NCI-H2227 treated with DMSO at 0.1 percent for 48 hours (cell line): ENCODE results near the gene CST11.
"Not testable (repeated sequence)": the region's sequence is repeated elsewhere in the genome, so short reads cannot be mapped to it uniquely, and the experiment has no call there.

Experiments used
- DNase-seq: peaks from one replicate; lab custom pipeline; 2025; lab: John Stamatoyannopoulos, UW

Gene CST11, protein sequence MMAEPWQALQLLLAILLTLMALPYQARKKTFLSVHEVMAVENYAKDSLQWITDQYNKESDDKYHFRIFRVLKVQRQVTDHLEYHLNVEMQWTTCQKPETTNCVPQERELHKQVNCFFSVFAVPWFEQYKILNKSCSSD

DNA sequence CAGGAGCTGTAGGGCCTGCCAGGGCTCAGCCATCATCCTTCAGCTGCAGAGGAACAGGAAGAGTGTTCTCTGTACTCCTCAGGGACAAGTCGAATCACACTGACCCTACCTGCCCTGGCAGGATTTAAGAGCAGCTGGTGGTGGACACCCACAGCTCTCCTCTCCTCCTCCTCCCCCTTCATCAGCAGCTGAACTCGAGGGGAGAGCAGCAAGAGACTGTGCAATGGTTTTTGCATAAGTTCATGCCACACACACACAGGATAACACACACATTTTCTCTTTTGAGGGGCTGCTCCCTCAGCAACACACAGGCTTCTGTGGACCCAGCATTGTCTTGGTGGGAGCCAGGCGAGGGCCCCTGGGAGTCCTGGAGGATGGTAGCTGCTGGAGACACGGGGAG, at the start of gene CST11:
CST11 (minus strand) TSS at position 101 of the 400 bp plus-strand sequence; CDS start at position 36, 65 bp downstream.
- DNase-seq: no peak

- DNase-seq: no peak
Measured at GRCh38 chr20:23501926-23502325, 49.2 kb upstream of the CST11 start.

- no peak for DNase-seq
Measured at GRCh38 chr20:23497536-23497935, 44.9 kb upstream of the CST11 start.

DNA sequence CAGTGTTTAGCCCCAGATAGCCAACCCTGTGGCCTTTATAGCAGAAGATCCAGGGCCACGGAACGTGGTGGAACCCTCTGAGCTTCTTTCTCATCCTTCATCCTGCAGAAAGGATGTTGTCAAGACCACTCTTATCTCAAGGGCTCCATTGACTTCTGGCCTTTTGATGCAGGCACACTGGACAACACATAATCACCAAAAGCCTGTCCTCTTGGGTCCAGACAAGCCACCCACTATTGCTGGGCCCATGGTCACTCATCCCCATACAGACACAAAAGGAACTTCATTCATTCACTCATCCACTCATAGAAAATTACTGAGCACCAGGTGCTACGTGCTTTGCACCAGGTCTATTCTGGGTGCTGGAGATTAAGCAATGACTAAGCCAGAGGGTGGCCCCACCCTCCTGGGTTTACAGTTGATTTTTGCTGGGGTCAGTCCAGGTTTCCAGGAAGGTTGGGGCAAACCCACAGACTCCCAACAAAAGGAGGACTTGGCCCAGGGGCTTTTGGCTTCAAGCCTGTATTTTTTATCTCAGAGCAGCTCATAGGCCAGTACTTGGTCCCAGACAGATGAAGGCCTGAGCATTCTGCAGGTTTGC, 40.6 kb upstream of the CST11 start:
- DNase-seq: no peak

DNA sequence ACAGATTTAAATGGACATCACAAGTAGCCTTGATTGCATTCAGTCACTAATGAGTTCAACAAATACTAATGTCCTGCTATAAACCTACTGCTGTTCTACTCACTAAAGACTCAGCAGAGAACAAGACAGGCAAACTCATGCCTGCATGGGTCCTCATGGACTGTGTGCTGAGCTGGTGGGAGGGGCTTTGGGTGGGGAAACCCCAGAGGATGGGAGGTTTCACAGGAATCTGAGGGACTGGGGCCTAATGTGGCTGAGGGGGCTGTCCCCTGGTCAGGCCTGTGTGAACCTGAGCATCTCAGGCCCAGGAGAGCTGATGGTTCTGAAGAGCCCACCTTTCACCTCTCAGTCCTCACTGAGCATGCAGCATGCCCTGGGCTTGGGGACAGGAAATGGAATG, 39.6 kb upstream of the CST11 start:
- no peak for DNase-seq

DNA sequence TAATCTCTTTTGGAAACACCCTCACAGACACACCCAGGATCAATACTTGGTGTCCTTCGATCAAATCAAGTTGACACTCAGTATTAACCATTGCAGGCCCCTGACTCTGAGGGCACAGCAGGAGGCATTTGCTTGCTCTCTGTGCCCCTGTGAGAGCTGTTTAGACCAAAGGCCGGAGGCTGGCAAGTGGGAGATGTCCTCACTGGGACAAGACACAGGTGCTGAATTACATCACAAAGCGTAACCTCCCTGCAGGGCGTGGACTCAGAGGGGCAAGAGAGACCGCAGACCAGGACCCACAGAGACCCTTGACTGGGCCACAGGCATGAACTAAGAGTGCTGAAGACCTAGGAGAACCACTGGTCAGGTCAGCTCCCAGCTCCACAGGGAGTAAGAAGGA, 38.1 kb upstream of the CST11 start, which contains the start of gene CST8:
CST8 (plus strand) TSS at position 301 of the 400 bp plus-strand sequence. CDS start 551 bp downstream, outside the sequence.
- no peak for DNase-seq

DNA sequence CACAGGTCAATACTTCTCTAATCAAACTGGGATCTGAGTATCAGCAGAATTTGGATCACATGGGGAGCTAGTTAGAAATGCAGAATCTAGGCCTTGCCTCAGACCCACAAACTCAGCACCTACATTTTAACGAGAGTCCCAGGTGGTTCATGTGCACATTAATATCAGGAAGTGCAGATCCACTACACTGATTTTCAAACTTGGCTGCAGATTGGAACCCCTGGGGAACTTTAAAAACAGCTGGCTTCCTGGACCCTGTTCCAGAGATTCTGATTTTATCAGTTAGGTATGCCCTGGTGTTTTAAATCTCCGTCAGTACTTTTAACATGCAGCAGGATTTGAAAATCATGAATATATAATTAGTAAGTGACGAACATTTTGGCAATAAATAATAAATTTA, 36.3 kb upstream of the CST11 start:
- DNase-seq: no peak

DNA sequence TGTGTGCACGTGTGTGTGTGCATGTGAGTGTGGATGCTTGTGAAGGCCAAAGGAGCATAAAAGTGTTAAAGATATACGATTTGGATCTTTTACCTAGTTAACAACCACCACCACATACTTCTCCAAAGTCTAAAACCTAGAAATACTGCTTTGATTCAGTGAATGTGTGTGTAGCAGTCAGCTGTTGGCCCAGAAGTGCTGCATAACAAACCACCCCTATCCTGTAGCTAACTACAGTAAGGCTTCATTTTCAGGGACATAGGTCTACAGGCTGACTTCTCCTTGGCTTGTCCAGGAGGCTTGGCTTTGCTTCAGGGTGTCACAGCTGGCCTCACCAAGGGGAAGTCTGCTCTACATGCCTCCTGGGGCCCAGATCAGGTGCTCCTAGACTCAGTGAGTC, 35.8 kb upstream of the CST11 start:
- DNase-seq: no peak

DNA sequence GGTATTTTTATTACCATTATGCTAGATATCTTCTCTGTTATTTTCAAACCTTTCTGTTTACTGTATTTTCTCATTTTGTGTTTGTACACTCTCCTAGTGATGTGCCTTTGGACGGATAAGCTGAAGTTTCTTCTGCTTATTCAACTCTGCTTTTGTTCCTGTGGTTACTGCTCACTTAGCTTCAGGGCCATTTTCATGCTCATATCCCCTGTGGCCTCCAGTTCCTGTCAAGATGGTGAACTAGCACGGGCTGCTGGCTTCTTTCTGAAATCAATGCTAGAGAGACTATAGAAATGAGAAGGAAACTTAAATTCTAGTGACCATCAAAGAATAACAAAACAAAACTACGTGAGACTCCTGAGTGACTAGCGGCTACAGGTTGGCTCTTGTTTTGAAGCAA, 31.4 kb upstream of the CST11 start:
- DNase-seq: no peak

- no peak for DNase-seq
Measured at GRCh38 chr20:23482138-23482537, 29.5 kb upstream of the CST11 start.

- no peak for DNase-seq
Measured at GRCh38 chr20:23479043-23479442, 26.4 kb upstream of the CST11 start.

- no peak for DNase-seq
Measured at GRCh38 chr20:23477223-23477622, 24.5 kb upstream of the CST11 start.

DNA sequence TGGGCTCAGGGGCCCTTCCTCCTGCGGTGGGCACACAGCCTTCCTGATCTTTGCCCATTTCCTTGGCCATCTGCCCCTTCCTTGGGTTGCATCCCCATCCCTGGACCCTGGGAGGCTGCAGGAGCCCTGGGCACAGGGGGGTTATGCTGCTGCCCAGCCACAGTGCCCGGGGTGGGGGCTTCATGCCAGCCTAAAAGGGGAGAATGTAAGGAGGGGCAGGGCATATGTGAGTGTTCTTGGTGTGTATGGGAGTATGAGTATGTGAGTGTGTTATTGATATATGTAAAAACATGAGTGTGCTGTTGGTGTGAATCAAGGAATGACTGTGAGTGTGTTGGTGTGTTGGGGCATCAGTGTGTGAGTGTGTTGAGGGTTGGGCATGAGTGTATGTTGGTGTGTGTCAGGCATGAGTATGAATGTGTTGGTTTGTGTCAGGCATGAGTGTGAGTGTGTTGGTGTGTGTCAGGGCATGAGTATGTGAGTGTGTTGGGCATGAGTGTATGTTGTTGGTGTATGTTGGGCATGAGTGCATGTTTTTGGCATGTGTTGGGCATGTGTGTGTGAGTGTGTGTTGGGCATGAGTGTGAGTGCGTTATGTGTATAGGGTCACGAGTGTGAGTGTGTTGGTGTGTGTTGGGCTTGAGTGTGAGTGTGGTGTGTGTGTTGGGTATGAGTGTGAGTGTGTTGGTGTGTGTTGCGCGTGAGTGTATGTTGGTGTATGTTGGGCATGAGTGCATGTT, 23.5 kb upstream of the CST11 start:
- no peak for DNase-seq

- DNase-seq: no peak
Measured at GRCh38 chr20:23475395-23475794, 22.7 kb upstream of the CST11 start.

GRCh38 chr20:23473293-23473692, 20.6 kb upstream of the CST11 start:
- DNase-seq: not testable (repeated sequence)

- not testable (repeated sequence) for DNase-seq
Measured at GRCh38 chr20:23472306-23472705, 19.6 kb upstream of the CST11 start.

- not testable (repeated sequence) for DNase-seq
Measured at GRCh38 chr20:23466961-23467360, 14.3 kb upstream of the CST11 start.

DNA sequence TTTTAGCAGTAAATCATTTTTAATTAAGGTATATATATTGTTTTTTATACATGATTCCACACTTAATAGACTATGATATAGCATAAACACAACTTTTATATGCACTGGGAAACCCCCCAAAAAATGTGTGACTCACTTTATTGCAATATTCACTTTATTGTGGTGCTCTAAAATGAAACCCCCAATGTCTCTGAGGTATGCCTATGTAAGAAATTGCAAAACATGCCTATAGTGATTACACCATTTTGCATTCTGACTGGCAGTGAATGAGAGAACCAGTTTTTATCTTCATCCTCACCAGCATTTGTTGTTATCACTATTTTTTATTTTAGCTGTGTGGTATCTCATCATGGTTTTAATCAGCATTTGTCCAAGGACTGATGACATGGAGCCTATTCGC, 8.5 kb upstream of the CST11 start:
- DNase-seq: no peak

- no peak for DNase-seq
Measured at GRCh38 chr20:23459461-23460150, 6.9 kb upstream of the CST11 start.

DNA sequence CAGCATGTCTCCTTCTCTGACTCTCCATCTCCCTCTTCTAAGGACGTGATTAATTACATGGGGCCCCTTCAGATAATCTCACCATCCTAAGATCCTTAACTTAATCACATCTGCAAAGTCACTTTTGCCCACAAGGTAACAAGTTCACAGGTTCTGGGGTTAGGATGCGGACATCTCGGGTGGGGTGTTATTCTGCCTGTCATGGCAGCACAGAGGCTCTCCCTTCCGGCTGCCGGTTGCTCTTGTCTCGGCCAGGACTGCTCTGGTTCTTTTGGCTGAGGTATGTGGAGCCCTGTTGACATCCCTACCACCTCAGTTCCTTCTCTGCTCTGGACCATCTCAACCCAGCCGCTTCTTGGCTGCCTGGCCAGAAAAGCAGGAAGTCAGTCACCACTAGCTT, 4.2 kb upstream of the CST11 start:
- no peak for DNase-seq

DNA sequence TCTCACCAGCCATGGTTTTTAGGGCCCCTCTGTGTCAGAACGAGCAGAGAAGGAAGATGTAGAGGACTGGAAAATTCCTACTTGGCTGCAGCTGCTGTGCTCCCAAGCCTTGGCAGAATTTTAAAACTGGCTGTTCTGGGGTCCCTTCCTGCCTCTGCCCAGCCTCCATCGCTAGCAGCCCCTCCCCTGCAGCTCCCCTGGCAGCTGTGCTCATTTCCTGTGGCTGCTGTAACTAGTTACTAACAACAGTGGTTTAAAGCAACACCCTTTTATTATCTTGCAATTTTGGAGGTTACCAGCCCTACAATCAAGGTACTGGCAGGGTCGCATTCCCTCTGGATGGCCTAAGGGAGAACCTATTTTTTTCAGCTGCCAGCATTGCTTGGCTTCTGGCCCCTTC, 3.7 kb upstream of the CST11 start:
- DNase-seq: no peak

DNA sequence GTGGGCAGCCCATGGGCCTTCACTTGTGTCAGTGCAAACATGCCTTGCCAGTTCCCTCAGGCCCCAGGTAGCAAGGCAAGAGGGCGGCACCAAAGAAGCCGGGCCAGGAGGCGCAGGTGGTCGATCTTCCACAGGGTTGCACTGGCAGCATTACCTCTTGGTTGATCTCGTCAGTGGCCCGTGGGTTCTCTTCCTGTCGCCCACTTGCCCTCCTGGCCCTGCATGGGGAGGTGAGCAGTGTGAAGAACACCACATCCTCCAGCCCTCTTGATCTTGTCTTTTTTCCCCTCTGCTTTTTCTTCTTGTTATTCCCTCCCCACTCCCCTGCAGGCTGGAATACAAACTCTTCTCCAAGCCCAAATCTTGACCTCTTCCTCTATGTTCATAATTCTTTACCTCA, 3.0 kb upstream of the CST11 start:
- no peak for DNase-seq

DNA sequence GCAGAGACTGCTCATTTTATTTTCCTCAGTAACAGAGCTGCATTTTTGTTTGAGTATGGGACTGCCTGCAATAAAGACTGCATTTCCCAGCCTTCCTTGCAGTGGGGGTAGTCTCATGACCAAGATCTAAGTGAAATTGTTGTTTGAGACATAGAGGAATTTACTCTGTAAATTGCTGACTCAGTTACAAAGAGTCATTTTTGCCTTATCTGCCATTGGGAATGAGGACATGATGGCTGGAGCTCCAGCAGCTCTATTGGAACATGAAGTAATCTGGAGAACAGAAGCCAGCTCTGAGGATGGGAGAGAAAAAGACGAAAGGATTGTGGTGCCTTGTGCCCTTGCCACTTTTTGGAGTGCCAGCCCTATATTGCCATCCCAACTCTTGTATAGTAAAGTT, 2.1 kb upstream of the CST11 start:
- DNase-seq: no peak
